GM12878 (cell line): ENCODE measurements around the gene NDUFV1.

Source experiments
- CTCF ChIP-seq, 3 experiments: IDR thresholded peaks in 2 of 3; conservative IDR thresholded peaks in 1 of 3; 2 replicates each; pipeline ENCODE4 v1.5.1; 2011; ENCODE audit warnings: low read depth in 3 of 3, low read length in 3 of 3, mild to moderate bottlenecking in 3 of 3, control low read depth in 2 of 3, moderate library complexity in 2 of 3, inconsistent platforms in 1 of 3, mixed read lengths in 1 of 3; ENCODE audit not compliant: control insufficient read depth in 2 of 3, insufficient read depth in 1 of 3; ENCODE audit errors: extremely low read depth in 1 of 3
- E2F8 ChIP-seq: fragments of 450-650 bp; IDR thresholded peaks from 2 replicates; pipeline ENCODE4 v1.6.1; 2018; ENCODE audit warnings: mild to moderate bottlenecking, low read depth, moderate library complexity; ENCODE audit not compliant: partially characterized antibody
- EZH2 ChIP-seq: IDR thresholded peaks from 2 replicates; pipeline ENCODE4 v1.6.1; 2012; ENCODE audit warnings: low read depth, mild to moderate bottlenecking, control low read depth, inconsistent platforms, low read length, borderline replicate concordance; ENCODE audit not compliant: control insufficient read depth
- GABPA ChIP-seq: IDR thresholded peaks from 2 replicates; pipeline ENCODE4 v1.6.1; 2014; ENCODE audit warnings: antibody characterized with exemption, low read depth, mild to moderate bottlenecking, inconsistent platforms
- POLR2A ChIP-seq: IDR thresholded peaks from 2 replicates; pipeline ENCODE4 v1.6.1; 2011; ENCODE audit warnings: low read depth, mild to moderate bottlenecking, low read length
- SMARCA5 ChIP-seq: fragments of 450-650 bp; IDR thresholded peaks from 2 replicates; pipeline ENCODE4 v1.6.1; 2017; ENCODE audit warnings: mild to moderate bottlenecking
- STAT3 ChIP-seq: IDR thresholded peaks from 2 replicates; pipeline ENCODE4 v1.6.1; 2011; ENCODE audit warnings: low read depth, low read length, improper control_type of control experiment
- TAF1 ChIP-seq: IDR thresholded peaks from 2 replicates; pipeline ENCODE4 v1.6.1; 2011; ENCODE audit warnings: mild to moderate bottlenecking, low read depth, low read length, borderline replicate concordance
- ZNF24 ChIP-seq: fragments of 450-650 bp; IDR thresholded peaks from 2 replicates; pipeline ENCODE4 v1.6.1; 2017; ENCODE audit warnings: antibody characterized with exemption, mild to moderate bottlenecking
- TF ChIP-seq, protein P1 (sequence below): IDR thresholded peaks from 2 replicates; pipeline ENCODE4 v1.6.1; 2011; ENCODE audit warnings: borderline replicate concordance, low read depth, mild to moderate bottlenecking, moderate library complexity, mixed read lengths, low read length; ENCODE audit not compliant: insufficient read depth; ENCODE audit errors: extremely low read length
- TF ChIP-seq, protein P2 (sequence below): IDR thresholded peaks from 2 replicates; pipeline ENCODE4 v1.6.1; 2011; ENCODE audit warnings: borderline replicate concordance, low read depth, mild to moderate bottlenecking, moderate library complexity, low read length; ENCODE audit not compliant: insufficient read depth, poor library complexity, severe bottlenecking

- no peak for TF ChIP-seq CTCF (IDR thresholded peaks at IDR 0.05 in 2 of 3, conservative IDR thresholded peaks at IDR 0.05 in 1 of 3; ENCODE audit: control insufficient read depth in 2 of 3, extremely low read depth in 1 of 3, insufficient read depth in 1 of 3, low read depth in 3 of 3, low read length in 3 of 3)
- TF ChIP-seq STAT3: no peak
- TF ChIP-seq, protein P1, sequence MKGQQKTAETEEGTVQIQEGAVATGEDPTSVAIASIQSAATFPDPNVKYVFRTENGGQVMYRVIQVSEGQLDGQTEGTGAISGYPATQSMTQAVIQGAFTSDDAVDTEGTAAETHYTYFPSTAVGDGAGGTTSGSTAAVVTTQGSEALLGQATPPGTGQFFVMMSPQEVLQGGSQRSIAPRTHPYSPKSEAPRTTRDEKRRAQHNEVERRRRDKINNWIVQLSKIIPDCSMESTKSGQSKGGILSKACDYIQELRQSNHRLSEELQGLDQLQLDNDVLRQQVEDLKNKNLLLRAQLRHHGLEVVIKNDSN: no peak
- no peak for TF ChIP-seq TAF1
- TF ChIP-seq E2F8: no peak
- TF ChIP-seq ZNF24: no peak
- TF ChIP-seq EZH2: no peak
- TF ChIP-seq, protein P2, sequence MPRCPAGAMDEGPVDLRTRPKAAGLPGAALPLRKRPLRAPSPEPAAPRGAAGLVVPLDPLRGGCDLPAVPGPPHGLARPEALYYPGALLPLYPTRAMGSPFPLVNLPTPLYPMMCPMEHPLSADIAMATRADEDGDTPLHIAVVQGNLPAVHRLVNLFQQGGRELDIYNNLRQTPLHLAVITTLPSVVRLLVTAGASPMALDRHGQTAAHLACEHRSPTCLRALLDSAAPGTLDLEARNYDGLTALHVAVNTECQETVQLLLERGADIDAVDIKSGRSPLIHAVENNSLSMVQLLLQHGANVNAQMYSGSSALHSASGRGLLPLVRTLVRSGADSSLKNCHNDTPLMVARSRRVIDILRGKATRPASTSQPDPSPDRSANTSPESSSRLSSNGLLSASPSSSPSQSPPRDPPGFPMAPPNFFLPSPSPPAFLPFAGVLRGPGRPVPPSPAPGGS: no peak
- no peak for TF ChIP-seq GABPA
- TF ChIP-seq SMARCA5: no peak
- no peak for TF ChIP-seq POLR2A
These were observed 25.3 kb upstream of the NDUFV1 start for GRCh38 chr11:67581469-67581868.
